ENCODE data around the gene SENP6. TPM values are rescaled to one million over a fixed set of nuclear protein-coding genes. Genes with fewer than 3 reads are reported as not detected.
"Not testable (repeated sequence)": the region's sequence is repeated elsewhere in the genome, so short reads cannot be mapped to it uniquely, and the experiment has no call there.

Gene SENP6
- total and polyA plus RNA-seq, 10 donors, result 29.2 to 166 (median 122) TPM

DNA sequence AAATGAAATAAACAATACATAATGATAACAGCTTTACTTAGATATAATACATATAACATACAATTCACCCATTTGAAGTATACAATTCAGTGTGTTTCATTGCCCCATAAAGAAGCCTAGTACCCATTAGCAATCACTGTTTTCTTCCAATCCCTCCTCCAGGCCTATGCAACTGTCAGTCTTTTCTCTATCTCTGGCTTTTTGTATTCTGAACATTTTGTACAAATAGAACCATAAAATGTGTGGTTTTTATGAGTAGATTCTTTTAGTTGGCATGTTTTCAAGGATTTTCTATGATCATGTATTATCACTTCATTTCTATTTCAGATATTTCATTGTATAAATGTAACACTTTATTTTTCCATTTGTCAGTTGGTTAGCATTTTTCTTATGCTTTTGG, 92.7 kb downstream of the SENP6 start:
- no peak for DNase-seq
- Histone ChIP-seq H3K27ac (no peak overlapping the region), H3K27me3 (replicated peaks in 1 of 7) (no peaks in the 10 kb centered on the region), H3K9me3 (no peaks in the 10 kb centered on the region), H3K36me3 (peaks cover 0 to 97% (median 45%) of the 10 kb centered on the region in 6 donors), H3K4me3 (no peak overlapping the region), H3K4me1 (no peaks in the 10 kb centered on the region)
- no peak for TF ChIP-seq POLR2A (IDR thresholded peaks at IDR 0.05)
- no peak for TF ChIP-seq POLR2AphosphoS5 (IDR thresholded peaks at IDR 0.05)
- TF ChIP-seq, protein P1, sequence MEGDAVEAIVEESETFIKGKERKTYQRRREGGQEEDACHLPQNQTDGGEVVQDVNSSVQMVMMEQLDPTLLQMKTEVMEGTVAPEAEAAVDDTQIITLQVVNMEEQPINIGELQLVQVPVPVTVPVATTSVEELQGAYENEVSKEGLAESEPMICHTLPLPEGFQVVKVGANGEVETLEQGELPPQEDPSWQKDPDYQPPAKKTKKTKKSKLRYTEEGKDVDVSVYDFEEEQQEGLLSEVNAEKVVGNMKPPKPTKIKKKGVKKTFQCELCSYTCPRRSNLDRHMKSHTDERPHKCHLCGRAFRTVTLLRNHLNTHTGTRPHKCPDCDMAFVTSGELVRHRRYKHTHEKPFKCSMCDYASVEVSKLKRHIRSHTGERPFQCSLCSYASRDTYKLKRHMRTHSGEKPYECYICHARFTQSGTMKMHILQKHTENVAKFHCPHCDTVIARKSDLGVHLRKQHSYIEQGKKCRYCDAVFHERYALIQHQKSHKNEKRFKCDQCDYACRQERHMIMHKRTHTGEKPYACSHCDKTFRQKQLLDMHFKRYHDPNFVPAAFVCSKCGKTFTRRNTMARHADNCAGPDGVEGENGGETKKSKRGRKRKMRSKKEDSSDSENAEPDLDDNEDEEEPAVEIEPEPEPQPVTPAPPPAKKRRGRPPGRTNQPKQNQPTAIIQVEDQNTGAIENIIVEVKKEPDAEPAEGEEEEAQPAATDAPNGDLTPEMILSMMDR (IDR thresholded peaks at IDR 0.05 in 8 of 11, conservative IDR thresholded peaks at IDR 0.05 in 3 of 11), result no peak
- intact Hi-C loops (cut with DNase I; ENCODE audit: low total_unique reads), result no loop called here

DNA sequence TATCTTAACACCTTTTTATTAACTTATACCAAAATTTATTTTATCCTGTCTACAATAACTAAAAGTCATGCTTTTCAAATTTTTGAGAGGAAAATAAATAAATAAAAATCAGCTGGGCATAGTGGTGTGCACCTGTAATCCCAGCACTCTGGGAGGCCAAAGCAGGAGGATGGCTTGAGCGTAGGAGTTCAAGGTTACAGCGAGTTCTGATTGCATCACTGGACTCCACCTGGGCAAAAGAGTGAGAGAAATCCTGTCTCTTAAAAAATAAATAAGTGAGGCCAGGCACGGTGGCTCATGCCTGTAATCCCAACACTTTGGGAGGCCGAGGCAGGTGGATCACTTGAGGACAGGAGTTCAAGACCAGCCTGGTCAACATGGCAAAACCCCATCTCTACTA, 106.7 kb downstream of the SENP6 start:
- H3K9me3 ChIP-seq; H3K4me1 ChIP-seq; H3K27me3 ChIP-seq (replicated peaks in 1 of 7); DNase-seq; H3K27ac ChIP-seq; intact Hi-C loops (cut with DNase I; ENCODE audit: low total_unique reads); H3K4me3 ChIP-seq: not testable (repeated sequence)
- peaks cover 0 to 94% (median 47%) of the 10 kb centered on the region in 6 donors for H3K36me3 ChIP-seq
- WGBS, 5 donors, result 95 to 100% (median 97%) methylated on average over 4 of the region's 4 CpGs

DNA sequence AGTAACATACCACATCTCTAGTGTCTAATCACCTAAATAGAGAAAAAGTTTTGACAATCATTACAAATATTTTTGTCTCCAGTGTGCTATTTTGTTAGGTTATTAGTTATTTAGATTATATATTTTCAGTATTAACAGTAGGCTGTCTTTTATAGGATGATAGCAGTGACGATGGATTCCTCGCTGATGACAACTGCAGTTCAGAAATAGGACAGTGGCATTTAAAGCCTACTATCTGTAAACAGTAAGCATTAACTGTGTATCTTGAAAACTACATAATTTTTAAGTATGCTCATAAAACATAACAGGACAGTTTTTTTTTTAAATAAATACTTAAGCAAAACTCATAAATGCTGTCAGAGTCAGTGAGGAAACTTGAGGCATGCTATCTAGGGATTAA, 109.5 kb downstream of the SENP6 start:
- H3K4me3 ChIP-seq, result no peak overlapping the region
- DNase-seq, result no peak
- H3K4me1 ChIP-seq, result no peaks in the 10 kb centered on the region
- peaks cover 3 to 95% (median 65%) of the 10 kb centered on the region in 6 donors for H3K36me3 ChIP-seq
- no peaks in the 10 kb centered on the region for H3K27me3 ChIP-seq (replicated peaks in 1 of 7)
- no peak overlapping the region for H3K27ac ChIP-seq
- intact Hi-C loops (cut with DNase I; ENCODE audit: low total_unique reads), result no loop called here
- TF ChIP-seq POLR2AphosphoS5 (IDR thresholded peaks at IDR 0.05) (no peak), POLR2A (IDR thresholded peaks at IDR 0.05) (no peak)
- TF ChIP-seq, protein P1 (IDR thresholded peaks at IDR 0.05 in 8 of 11, conservative IDR thresholded peaks at IDR 0.05 in 3 of 11), result no peak
- 95 to 99% (median 97%) methylated on average over 2 of the region's 2 CpGs for WGBS, 5 donors
- H3K9me3 ChIP-seq, result no peaks in the 10 kb centered on the region

DNA sequence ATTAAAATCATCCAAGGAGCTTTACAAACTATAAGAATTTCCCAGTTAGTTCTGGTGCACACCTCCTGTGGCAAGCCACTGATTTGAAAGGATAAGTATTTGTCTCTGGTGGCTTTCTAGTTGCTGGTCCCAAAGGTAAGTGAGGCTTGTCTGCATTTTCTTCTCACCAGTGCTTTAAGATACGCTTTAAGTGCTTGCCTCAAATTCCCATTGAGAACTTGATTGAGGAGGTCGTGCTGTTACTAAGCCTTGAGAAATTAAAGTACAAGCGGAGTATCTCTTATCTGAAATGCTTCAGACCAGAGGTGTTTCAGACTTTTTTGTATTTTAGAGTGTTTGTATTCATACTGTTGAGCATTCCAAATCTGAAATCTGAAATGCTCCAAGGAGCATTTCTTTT, 117.5 kb downstream of the SENP6 start:
- TF ChIP-seq, protein P1 (IDR thresholded peaks at IDR 0.05 in 8 of 11, conservative IDR thresholded peaks at IDR 0.05 in 3 of 11), result no peak
- TF ChIP-seq POLR2AphosphoS5 (IDR thresholded peaks at IDR 0.05), result no peak
- no peak for TF ChIP-seq POLR2A (IDR thresholded peaks at IDR 0.05)
- 94 to 98% (median 95%) methylated on average over 3 of the region's 3 CpGs for WGBS, 5 donors

DNA sequence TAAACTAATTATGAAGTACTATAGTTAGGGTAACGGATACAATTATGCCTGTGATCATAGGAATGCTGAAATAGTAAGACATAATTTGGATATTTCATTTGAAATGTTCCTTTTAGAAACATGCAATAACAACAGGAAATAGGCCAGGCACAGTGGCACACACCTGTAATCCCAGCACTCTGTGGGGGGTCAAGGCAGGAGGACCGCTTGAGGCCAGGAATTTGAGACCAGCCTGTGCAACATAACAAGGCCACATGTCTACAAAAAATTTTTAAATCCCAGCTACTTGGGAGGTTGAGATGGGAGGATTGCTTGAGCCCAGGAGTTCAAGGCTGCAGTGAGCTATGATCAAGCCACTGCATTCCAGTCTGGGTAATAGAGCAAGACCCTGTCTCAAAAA, 121.7 kb downstream of the SENP6 start:
- H3K4me1 ChIP-seq, result no peaks in the 10 kb centered on the region
- H3K27ac ChIP-seq, result no peak overlapping the region
- no peak overlapping the region for H3K4me3 ChIP-seq
- 86 to 97% (median 88%) methylated on average over 2 of the region's 2 CpGs for WGBS, 5 donors
- DNase-seq, result no peak
- intact Hi-C loops (cut with DNase I; ENCODE audit: low total_unique reads), result no loop called here
- no peaks in the 10 kb centered on the region for H3K27me3 ChIP-seq (replicated peaks in 1 of 7)
- no peaks in the 10 kb centered on the region for H3K9me3 ChIP-seq
- no peaks in the 10 kb centered on the region for H3K36me3 ChIP-seq
- TF ChIP-seq POLR2AphosphoS5 (IDR thresholded peaks at IDR 0.05), result no peak
- no peak for TF ChIP-seq POLR2A (IDR thresholded peaks at IDR 0.05)
- TF ChIP-seq, protein P1 (IDR thresholded peaks at IDR 0.05 in 8 of 11, conservative IDR thresholded peaks at IDR 0.05 in 3 of 11), result no peak

More for the DNA sequence above, 117.5 kb downstream of the SENP6 start:
- Histone ChIP-seq H3K4me1 (no peaks in the 10 kb centered on the region), H3K9me3 (no peaks in the 10 kb centered on the region), H3K36me3 (peaks cover 2 to 37% (median 18%) of the 10 kb centered on the region in 6 donors), H3K4me3 (no peak overlapping the region), H3K27me3 (replicated peaks in 1 of 7) (no peaks in the 10 kb centered on the region), H3K27ac (no peak overlapping the region)
- intact Hi-C loops (cut with DNase I; ENCODE audit: low total_unique reads), result no loop called here
- DNase-seq, result no peak
